Effector CD8-positive, alpha-beta T cell (primary cell): ENCODE results near the gene CILP2.

Experiments used
- DNase-seq: peaks from one replicate; lab custom pipeline; 2025; lab: John Stamatoyannopoulos, UW

The CILP2 gene

GRCh38 chr19:19567391-19567790, 29.3 kb downstream of the CILP2 start:
- DNase-seq, result no peak

- no peak for DNase-seq
Measured at GRCh38 chr19:19568802-19569756, 31.0 kb downstream of the CILP2 start.

- no peak for DNase-seq
Measured at GRCh38 chr19:19570571-19570970, 32.5 kb downstream of the CILP2 start.

GRCh38 chr19:19571071-19571786, 33.2 kb downstream of the CILP2 start:
- DNase-seq, result no peak

- no peak for DNase-seq
Measured at GRCh38 chr19:19575411-19575810, 37.3 kb downstream of the CILP2 start.

- DNase-seq, result no peak
Measured at GRCh38 chr19:19578252-19578651, 40.2 kb downstream of the CILP2 start.

GRCh38 chr19:19579533-19580361, 41.7 kb downstream of the CILP2 start:
- DNase-seq, result no peak

GRCh38 chr19:19580418-19580817, 42.4 kb downstream of the CILP2 start:
- DNase-seq, result no peak

GRCh38 chr19:19581391-19581790, 43.3 kb downstream of the CILP2 start:
- no peak for DNase-seq

GRCh38 chr19:19582471-19582870, 44.4 kb downstream of the CILP2 start:
- DNase-seq, result no peak

- DNase-seq, result no peak
Measured at GRCh38 chr19:19584356-19584755, 46.3 kb downstream of the CILP2 start.

GRCh38 chr19:19587771-19588170, 49.7 kb downstream of the CILP2 start:
- no peak for DNase-seq

GRCh38 chr19:19588546-19588945, 50.5 kb downstream of the CILP2 start:
- no peak for DNase-seq

- DNase-seq, result no peak
Measured at GRCh38 chr19:19591133-19591825, 53.2 kb downstream of the CILP2 start.

GRCh38 chr19:19592690-19593089, 54.6 kb downstream of the CILP2 start:
- DNase-seq, result no peak

- no peak for DNase-seq
Measured at GRCh38 chr19:19594381-19594780, 56.3 kb downstream of the CILP2 start.

GRCh38 chr19:19595171-19595701, 57.2 kb downstream of the CILP2 start:
- no peak for DNase-seq
